Body of pancreas (tissue), 4 donors: ENCODE results near the gene TTC21B.

Source experiments
- CTCF ChIP-seq, 7 experiments: fragments of 450-650 bp in 4 of 7; fragments of 200-600 bp in 3 of 7; sonication (generic) in 3 of 7; IDR thresholded peaks; one replicate each; pipeline ENCODE4 v1.5.1; 2016 to 2019; ENCODE audit warnings: antibody characterized with exemption in 7 of 7
- POLR2A ChIP-seq, 3 donors: fragments of 450-650 bp; IDR thresholded peaks; one replicate each; pipeline ENCODE4 v1.6.1; 2016; ENCODE audit warnings: antibody characterized with exemption in 3 of 3, mild to moderate bottlenecking in 2 of 3

- TF ChIP-seq CTCF (IDR thresholded peaks at IDR 0.05): peak in 1 of 7 experiments; percentile 15
- TF ChIP-seq POLR2A (IDR thresholded peaks at IDR 0.05): no peak
These were observed 50.6 kb downstream of the TTC21B start for GRCh38 chr2:165902934-165903333.
